Stimulated activated CD8-positive, alpha-beta memory T cell treated with anti-CD3 and anti-CD28 coated beads, Interleukin-7, amount 100 ng/mL, for 1 hour (primary cell): ENCODE data around the gene PRKD1.

Experiments used
- DNase-seq, 2 donors: peaks; one replicate each; pipeline ENCODE4 v3.0.0-alpha.2; 2020; ENCODE audit warnings: low read depth in 2 of 2

The PRKD1 gene

GRCh38 chr14:29838752-29839151, 88.9 kb downstream of the PRKD1 start:
- no peak for DNase-seq

- DNase-seq = no peak
Measured at GRCh38 chr14:29836395-29836794, 91.3 kb downstream of the PRKD1 start.

DNA sequence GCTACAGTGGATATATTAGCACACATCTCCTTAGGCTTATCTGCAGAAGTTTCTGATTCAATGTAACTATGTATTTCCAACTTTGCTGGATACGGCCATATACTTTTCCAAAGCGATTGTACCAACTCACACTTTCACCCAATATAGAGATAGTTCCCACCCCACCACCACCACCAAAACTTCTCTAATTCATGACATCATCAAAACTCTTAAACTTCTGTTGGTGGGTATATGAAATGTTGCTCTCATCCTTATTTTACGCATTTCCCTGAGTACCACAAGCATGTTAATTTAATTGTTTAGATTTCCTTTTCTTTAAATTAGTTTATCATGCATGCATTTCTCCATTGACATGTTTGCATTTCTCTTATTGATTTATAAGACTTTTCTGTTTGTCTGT, 95.6 kb downstream of the PRKD1 start:
- no peak for DNase-seq

DNA sequence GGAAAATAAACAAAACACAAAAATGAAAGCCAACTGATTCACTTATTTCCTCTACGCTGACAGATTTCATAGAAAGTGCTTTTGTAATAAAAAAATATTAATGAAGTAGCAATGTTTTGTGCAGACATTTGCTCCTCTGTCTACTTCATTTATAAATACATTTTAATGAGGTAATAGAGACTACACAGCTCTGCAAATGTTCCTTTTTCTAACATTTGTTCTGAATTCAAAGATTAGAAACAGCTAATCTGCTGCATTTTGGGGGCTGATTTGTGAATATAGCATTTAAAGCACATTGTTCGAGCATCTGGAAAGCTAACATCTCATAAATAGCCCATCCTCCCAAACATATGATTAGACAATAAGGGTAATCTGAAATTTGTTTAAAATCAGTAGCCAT, 97.8 kb downstream of the PRKD1 start:
- DNase-seq = no peak

DNA sequence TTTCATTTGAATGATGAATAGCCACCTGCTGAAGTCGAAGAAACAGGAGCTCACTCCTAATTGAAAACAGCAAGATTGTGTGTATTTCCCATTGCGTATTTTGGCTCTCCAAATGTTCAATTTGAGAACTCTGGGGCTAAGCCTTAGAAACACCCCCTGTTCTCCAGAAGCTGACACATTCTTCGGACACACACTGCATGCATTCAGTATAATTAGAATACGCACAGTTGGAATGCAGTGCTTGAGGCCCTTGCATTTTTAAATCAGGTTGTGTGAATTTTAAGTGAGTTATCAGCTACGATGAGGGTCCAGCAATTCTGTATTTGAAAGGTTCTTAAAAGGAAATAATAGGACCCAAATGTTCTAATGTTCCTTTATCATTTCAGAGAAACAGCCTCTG, 103.8 kb downstream of the PRKD1 start:
- DNase-seq = no peak

DNA sequence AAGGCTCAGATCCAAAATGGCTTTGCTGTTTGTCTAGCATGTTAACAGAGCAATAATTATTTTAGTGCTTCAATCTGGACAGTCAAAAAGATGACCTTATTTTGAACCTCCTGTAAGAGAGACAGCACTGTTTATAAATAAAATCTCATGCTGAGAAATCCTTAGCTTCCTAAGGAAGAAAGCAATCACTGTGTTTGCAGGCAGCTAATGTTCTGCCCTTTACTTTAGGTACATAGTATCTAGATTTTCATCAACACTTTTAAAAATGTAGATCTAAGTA, 105.3 kb downstream of the PRKD1 start:
- DNase-seq = no peak

- no peak for DNase-seq
Measured at GRCh38 chr14:29821661-29822429, 105.8 kb downstream of the PRKD1 start.

- no peak for DNase-seq
Measured at GRCh38 chr14:29821242-29821641, 106.4 kb downstream of the PRKD1 start.

DNA sequence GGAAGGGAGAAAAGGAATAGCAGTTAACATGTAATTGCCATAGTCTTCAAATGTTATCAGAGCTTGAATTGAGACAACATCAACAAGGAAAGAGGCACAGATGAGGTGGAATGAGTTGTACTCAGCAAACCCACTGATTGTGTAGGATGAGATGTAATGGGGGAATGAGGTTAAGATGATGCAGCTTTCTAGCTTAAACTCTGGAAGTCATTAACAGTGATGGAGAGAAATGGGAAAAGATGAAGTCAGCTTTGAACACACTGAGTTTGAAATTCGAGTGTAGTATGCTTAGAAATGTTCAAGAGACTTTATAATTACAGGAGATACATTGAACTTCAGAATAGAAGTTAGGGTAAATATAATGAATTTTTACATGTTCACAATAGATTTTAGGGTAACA, 106.9 kb downstream of the PRKD1 start:
- no peak for DNase-seq

GRCh38 chr14:29817767-29818405, 109.8 kb downstream of the PRKD1 start:
- no peak for DNase-seq

- DNase-seq = no peak
Measured at GRCh38 chr14:29815016-29815674, 112.5 kb downstream of the PRKD1 start.

GRCh38 chr14:29814156-29815015, 113.3 kb downstream of the PRKD1 start:
- DNase-seq = no peak

DNA sequence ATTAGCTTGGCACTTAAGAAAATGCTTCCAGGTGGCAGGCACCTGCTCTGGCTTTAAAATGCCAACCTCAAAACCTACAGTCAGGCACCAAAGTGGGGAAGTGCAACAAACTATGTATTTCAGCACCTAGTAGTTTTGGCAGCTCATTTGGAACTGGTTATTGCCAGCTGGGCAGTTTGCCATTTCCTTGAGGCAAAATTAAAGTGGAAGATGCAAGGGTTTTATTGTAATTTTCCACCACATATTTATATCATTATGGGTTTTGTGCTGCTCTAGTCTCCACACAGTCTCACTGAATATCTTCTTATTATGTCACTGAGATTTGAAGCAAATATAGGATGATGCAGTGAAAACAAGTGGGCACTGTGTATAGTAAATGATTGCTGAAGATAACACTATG, 117.0 kb downstream of the PRKD1 start:
- no peak for DNase-seq

DNA sequence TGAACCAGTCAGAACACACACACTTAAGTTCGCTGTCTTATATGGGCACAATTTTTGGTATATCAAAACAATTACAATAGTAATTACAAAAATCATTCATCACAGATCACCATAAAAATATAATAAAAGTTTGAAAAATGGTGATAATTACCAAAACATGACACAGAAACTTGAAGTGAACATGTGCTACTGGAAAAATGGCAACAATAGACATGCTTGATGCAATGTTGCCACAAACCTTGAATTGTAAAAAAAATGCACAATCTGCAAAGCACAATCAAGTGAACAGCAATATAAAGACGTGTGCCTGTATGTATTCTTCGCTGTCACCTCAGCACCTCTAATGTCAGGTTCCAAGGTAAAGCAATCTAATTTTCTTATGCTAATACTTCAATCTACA, 117.6 kb downstream of the PRKD1 start:
- no peak for DNase-seq

- no peak for DNase-seq
Measured at GRCh38 chr14:29806124-29806517, 121.5 kb downstream of the PRKD1 start.

- no peak for DNase-seq
Measured at GRCh38 chr14:29805415-29806123, 122.1 kb downstream of the PRKD1 start.

DNA sequence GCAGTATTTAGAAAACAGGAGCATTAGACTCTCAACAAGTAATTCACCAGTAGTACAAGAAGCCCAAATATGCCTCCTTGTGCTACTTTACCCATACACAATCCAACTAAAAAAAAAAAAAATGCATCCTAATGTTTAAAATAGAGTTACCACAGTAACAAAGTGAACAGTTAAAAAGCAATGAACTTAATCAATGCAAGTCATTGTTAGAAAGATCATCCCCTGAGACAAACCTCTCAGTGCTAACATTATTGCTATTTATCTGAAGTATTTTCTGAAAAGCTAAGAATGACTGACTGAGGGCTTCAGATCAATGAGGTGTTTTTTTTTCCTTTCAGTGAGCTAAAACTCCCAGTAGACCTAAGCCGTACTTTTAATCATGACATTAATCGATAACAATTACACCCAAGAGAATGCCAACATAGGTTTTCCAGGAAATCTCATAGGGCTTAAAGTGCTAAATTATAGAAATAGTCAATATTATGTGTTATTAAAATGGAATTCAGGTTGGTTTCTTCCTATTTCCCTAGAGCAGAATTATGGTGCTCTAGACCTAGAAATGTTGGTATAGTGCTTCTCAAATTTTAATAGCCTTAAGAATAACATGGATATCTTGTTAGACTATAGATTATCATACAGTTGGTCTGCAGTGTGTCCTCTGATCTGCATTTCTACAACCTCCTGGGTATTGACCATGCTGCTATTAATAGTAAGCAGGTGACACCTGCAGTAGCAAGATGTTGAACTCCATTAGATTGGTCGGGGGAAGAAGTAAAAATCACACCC, 123.0 kb downstream of the PRKD1 start:
- no peak for DNase-seq

DNA sequence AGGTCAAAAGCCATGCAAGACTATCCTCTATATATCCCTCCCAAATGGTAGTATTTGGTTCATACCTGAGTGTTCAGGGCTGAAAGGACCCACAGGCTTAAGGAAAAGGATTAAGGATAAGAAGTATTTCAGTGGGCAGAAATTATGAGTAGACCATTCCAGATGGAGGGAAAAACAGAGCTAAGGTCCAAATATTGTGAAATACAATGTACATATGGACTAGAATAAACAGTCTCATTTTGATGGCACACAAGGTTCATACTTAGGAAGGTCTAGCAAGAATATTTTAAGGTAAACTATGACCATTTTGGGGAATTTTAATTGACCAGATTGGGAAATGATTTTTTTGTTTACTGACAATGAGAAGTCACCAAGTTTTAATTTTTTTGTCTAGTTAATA, 124.6 kb downstream of the PRKD1 start:
- no peak for DNase-seq

DNA sequence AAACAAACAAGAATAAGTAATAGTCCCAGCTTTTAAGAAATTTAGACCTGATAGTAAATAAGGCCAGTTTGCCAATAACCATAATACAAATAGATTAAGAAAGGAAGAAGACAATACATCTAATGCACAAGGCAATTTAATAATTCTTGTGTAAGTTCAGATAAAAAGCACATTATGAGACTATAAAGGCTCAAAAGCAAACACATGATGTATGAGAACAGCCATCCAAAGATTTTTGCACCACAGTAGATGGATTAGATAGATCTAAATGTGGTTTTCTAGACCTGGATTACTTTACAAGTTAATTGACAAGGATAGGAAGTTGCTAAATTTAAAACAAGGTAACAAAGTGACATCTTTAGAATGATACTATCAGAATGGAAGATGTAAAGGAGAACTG, 125.4 kb downstream of the PRKD1 start:
- no peak for DNase-seq

- DNase-seq = no peak
Measured at GRCh38 chr14:29800961-29801360, 126.7 kb downstream of the PRKD1 start.
